GM12891 (cell line): ENCODE data around the gene SYT17.

Source experiments
- PAX5 ChIP-seq: IDR thresholded peaks from 2 replicates; pipeline ENCODE4 v1.6.1; 2011; ENCODE audit warnings: low read length, moderate library complexity, mild to moderate bottlenecking; ENCODE audit not compliant: insufficient read depth, severe bottlenecking
- POLR2A ChIP-seq: IDR thresholded peaks from 2 replicates; pipeline ENCODE4 v1.6.1; 2011; ENCODE audit warnings: low read depth, low read length, control low read depth
- POLR2AphosphoS5 ChIP-seq: IDR thresholded peaks from 2 replicates; pipeline ENCODE4 v1.6.1; 2011; ENCODE audit warnings: low read depth, low read length, control low read depth
- POU2F2 ChIP-seq: IDR thresholded peaks from 2 replicates; pipeline ENCODE4 v1.6.1; 2011; ENCODE audit warnings: low read depth, mild to moderate bottlenecking, control low read depth, low read length, moderate library complexity
- SPI1 ChIP-seq: IDR thresholded peaks from 2 replicates; pipeline ENCODE4 v1.6.1; 2011; ENCODE audit warnings: low read depth, low read length, control low read depth
- TAF1 ChIP-seq: IDR thresholded peaks from 2 replicates; pipeline ENCODE4 v1.6.1; 2011; ENCODE audit warnings: low read depth, low read length, control low read depth

- TF ChIP-seq PAX5 (no peak), POLR2A (no peak), SPI1 (no peak), POLR2AphosphoS5 (no peak), TAF1 (no peak), POU2F2 (no peak)
These were observed 60.0 kb downstream of the SYT17 start for GRCh38 chr16:19228052-19228451.
